Parathyroid adenoma (tissue), 2 donors: Measurements from ENCODE around the gene RUSF1.

ENCODE experiments used
- H2AFZ ChIP-seq: fragments of 300-600 bp; sonication (generic); one replicate; pipeline ENCODE4 v1.7.0; 2017; ENCODE audit warnings: antibody characterized with exemption, mild to moderate bottlenecking
- H3K27ac ChIP-seq: fragments of 300-600 bp; sonication (generic); one replicate; pipeline ENCODE4 v1.7.0; 2017
- H3K27me3 ChIP-seq: fragments of 300-600 bp; sonication (generic); one replicate; pipeline ENCODE4 v1.7.0; 2017; ENCODE audit warnings: low read length; ENCODE audit not compliant: control insufficient read depth, insufficient read depth
- H3K36me3 ChIP-seq: fragments of 300-600 bp; sonication (generic); one replicate; pipeline ENCODE4 v1.7.0; 2017; ENCODE audit warnings: low read length; ENCODE audit not compliant: control insufficient read depth, insufficient read depth
- H3K4me1 ChIP-seq: fragments of 300-600 bp; sonication (generic); one replicate; pipeline ENCODE4 v1.7.0; 2017; ENCODE audit warnings: control low read depth
- H3K4me2 ChIP-seq: fragments of 300-600 bp; sonication (generic); one replicate; pipeline ENCODE4 v1.7.0; 2017; ENCODE audit warnings: low read length
- H3K4me3 ChIP-seq: fragments of 300-600 bp; sonication (generic); one replicate; pipeline ENCODE4 v1.7.0; 2017; ENCODE audit warnings: low read depth, low read length
- H3K79me2 ChIP-seq: fragments of 300-600 bp; sonication (generic); one replicate; pipeline ENCODE4 v1.7.0; 2017; ENCODE audit warnings: control low read depth
- H3K9ac ChIP-seq: fragments of 300-600 bp; sonication (generic); one replicate; pipeline ENCODE4 v1.7.0; 2017; ENCODE audit warnings: mild to moderate bottlenecking
- H3K9me3 ChIP-seq: fragments of 300-600 bp; sonication (generic); one replicate; pipeline ENCODE4 v1.7.0; 2017; ENCODE audit warnings: low read length; ENCODE audit not compliant: control insufficient read depth
- CTCF ChIP-seq: fragments of 300-600 bp; sonication (generic); IDR thresholded peaks from one replicate; pipeline ENCODE4 v1.7.0; 2017; ENCODE audit warnings: antibody characterized with exemption, mild to moderate bottlenecking
- donor health status: primary hyperparathyroidism.

RUSF1 gene

GRCh38 chr16:31480851-31481536 is 27.2 kb downstream of the RUSF1 start:
- peaks cover 5% of the 10 kb centered on the region for H3K4me1 ChIP-seq
- no peaks in the 10 kb centered on the region for H3K27me3 ChIP-seq
- H3K9me3 ChIP-seq: no peaks in the 10 kb centered on the region
- H3K79me2 ChIP-seq: no peaks in the 10 kb centered on the region
- H3K4me2 ChIP-seq: no peak overlapping the region
- no peak overlapping the region for H3K4me3 ChIP-seq
- H3K27ac ChIP-seq: no peak overlapping the region
- TF ChIP-seq CTCF: no peak
- no peak overlapping the region for H3K9ac ChIP-seq
- H3K36me3 ChIP-seq: no peaks in the 10 kb centered on the region
- no peak overlapping the region for H2AFZ ChIP-seq

- Histone ChIP-seq H2AFZ (no peak overlapping the region), H3K9me3 (no peaks in the 10 kb centered on the region), H3K27me3 (no peaks in the 10 kb centered on the region), H3K36me3 (no peaks in the 10 kb centered on the region), H3K27ac (no peak overlapping the region), H3K9ac (no peak overlapping the region), H3K4me2 (no peak overlapping the region), H3K4me3 (no peak overlapping the region), H3K4me1 (peaks cover 5% of the 10 kb centered on the region), H3K79me2 (no peaks in the 10 kb centered on the region)
- TF ChIP-seq CTCF: no peak
Observed at GRCh38 chr16:31479751-31480150, 28.4 kb downstream of the RUSF1 start.

- H3K9me3 ChIP-seq: no peaks in the 10 kb centered on the region
- no peaks in the 10 kb centered on the region for H3K79me2 ChIP-seq
- H3K36me3 ChIP-seq: no peaks in the 10 kb centered on the region
- TF ChIP-seq CTCF: no peak
- no peak overlapping the region for H3K4me2 ChIP-seq
- no peak overlapping the region for H3K9ac ChIP-seq
- H3K27me3 ChIP-seq: no peaks in the 10 kb centered on the region
- peaks cover 5% of the 10 kb centered on the region for H3K4me1 ChIP-seq
- H3K4me3 ChIP-seq: no peak overlapping the region
- no peak overlapping the region for H2AFZ ChIP-seq
- H3K27ac ChIP-seq: no peak overlapping the region
Observed at GRCh38 chr16:31478956-31479355, 29.2 kb downstream of the RUSF1 start.

- Histone ChIP-seq H3K4me3 (peak overlapping the region; percentile 32), H3K4me2 (peak overlapping the region; percentile 81), H3K36me3 (no peaks in the 10 kb centered on the region), H2AFZ (peak overlapping the region; percentile 90), H3K79me2 (no peaks in the 10 kb centered on the region), H3K9ac (no peak overlapping the region), H3K4me1 (peaks cover 11% of the 10 kb centered on the region), H3K27ac (peak overlapping the region; percentile 97), H3K9me3 (no peaks in the 10 kb centered on the region), H3K27me3 (no peaks in the 10 kb centered on the region)
- peak; percentile 75 for TF ChIP-seq CTCF
Observed at GRCh38 chr16:31477220-31478216, 30.7 kb downstream of the RUSF1 start.
